ENCODE results near the gene DRGX.

Gene DRGX

GRCh38 chr10:49381111-49381900, 14.6 kb downstream of the DRGX start:
- DNase-seq = no peak

GRCh38 chr10:49379596-49380410, 16.1 kb downstream of the DRGX start:
- DNase-seq = no peak

GRCh38 chr10:49377256-49377655, 18.6 kb downstream of the DRGX start:
- DNase-seq = no peak

DNA sequence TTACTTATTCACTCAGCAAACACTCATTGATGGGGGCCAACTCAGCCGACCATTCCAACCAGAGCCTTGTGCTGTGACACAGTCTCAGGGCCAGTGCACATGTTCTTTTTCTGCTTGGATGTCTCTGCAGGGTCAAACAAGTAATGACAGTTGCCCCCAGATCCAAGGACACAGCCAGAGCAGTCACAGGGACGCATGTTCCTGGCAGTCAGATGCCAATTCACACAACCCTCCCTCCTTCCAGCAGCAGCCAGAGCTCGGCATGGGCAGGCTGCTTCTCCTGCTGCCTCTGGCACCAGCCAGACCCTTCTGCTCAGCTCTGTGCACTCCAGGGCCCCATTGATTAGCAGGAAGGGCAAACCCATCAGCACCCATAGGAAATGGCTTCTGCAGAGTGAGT, 20.3 kb downstream of the DRGX start:
- no peak for DNase-seq

DNA sequence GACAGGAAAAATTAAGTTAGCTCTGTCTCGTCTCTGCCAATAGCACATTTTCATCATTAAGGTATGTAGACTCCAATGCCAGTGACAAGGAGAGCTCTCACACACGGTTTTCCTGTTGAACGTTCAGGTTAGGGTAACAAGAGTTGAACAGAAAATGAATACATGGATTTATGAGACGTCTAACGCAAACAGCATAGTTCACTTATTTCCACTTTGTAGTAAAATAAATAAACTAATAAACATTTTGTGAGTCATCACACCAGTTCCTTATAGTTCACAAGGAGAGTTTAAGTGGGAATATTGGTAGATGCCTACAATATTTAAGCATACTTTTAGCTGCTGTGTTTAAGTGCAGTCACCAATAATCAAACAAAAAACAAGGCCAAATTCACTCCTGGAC, 21.1 kb downstream of the DRGX start:
- no peak for DNase-seq

GRCh38 chr10:49373361-49373760, 22.5 kb downstream of the DRGX start:
- no peak for DNase-seq

DNA sequence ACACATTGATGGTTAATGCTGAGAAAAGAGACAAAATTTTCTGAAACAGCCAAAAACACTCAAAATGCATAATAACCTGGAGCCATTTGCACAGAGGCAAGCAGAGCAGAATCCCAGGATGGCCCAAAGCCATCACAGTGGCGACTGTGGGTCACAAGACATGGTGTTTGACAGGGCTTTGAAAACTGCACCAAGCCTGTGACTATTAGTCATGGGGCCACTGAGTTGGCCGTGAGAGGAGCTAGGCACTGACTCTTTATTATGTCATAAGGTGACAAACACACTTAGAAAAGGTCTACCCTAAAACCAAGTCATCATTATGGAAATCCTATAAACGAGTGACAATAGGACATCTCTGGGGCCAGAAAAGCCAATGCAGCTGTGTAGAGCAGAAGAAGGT, 23.9 kb downstream of the DRGX start:
- DNase-seq = no peak

DNA sequence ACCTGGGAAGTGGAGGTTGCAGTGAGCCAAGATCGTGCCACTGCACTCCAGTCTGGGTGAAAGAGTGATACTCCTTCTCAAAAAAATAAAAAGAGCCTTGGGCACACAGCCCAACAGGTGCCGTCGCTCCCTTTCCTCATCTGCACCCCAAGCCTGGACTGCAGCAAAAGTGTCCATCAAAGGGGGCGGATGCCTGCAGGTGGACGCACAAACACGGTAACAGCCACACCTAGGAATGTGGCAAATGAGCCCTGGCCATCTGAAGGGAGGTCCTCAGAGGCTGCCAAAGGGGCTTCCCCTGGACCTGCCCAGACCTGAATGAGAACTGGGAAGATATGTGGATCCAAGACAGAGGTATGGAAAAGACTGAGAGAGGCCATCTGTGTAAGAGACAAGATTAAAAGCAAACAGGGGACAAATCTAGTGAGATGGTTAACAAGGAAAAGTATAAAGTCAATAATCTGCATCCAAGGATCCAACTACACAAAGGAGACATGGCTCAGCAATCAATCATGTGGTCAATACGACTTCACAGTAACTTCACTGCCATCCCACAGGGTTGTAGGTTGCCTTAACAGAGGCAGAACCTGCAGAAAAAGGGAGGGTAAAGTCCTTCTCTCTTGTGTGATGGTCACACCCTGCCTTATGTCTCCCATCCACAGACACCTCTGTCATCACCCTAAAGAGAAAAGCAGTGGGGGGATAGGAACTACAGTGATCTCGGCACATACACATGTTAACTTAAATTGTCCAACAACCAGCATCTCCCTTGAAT, 25.4 kb downstream of the DRGX start:
- DNase-seq = no peak

DNA sequence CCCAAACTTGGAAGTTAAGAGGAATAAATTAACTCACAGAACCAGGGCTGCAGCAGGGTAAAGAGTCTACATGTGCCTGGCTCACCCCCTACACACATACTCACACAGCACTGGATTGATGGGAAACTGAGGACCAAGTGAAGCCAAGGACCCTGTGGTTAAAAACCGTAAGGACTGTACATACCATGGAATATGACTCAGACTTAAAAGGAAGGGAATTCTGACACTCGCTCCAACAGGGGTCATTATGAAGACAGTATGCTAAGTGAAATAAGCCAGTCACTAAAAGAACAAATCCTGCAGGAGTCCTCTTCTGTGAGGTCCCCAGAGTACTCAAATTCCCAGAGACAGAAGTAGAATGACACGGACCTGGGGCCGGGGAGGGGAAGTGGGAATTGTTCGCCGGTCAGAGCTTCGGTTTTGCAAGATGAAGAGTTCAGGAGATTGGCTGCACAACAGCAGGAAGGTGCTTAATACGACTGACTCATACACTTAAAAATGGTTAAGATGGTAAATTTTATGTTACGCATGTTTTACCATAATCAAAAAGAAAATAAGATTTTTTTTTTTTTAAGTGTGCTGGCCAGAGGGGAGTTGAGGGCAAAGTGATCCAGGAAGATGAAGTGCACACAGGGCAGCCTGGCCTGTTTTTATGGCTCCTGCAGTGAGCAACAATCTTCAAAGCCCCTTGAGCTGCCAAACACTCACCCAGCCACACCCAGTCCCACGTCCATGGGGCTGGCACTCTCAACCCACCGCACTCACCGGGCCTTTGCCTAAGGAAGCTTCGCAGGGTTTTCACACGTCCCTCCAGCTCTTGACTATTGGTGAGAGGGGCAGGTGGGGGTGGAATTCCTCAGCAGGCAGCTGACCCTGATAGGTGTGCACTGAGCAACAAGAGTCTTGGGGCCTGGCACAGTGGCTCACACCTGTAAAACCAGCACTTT, 26.4 kb downstream of the DRGX start:
- no peak for DNase-seq

DNA sequence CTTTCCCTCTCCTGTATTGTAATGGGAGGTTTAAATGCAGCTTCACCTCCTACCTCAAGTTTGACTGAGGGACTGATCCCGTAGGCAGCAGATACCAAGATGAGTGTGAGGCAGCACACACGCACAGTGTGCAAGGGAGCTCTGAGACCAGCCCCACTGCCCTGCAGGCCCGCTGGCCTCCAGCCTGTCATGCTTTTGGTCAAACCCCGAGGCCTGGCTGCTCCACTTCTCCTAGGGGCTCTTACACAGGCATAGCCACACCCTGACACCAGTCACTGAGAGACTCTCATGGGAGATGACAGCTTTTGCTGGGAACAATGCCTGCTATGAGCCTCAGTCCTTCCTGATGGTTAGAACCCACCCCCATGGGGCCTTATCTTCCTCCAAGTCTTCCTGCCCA, 27.6 kb downstream of the DRGX start:
- no peak for DNase-seq

- no peak for DNase-seq
Measured at GRCh38 chr10:49367600-49367999, 28.3 kb downstream of the DRGX start.

- no peak for DNase-seq
Measured at GRCh38 chr10:49366460-49366859, 29.4 kb downstream of the DRGX start.

- DNase-seq = no peak
Measured at GRCh38 chr10:49365675-49366415, 30.0 kb downstream of the DRGX start.

GRCh38 chr10:49365275-49365674, 30.6 kb downstream of the DRGX start:
- DNase-seq = no peak

DNA sequence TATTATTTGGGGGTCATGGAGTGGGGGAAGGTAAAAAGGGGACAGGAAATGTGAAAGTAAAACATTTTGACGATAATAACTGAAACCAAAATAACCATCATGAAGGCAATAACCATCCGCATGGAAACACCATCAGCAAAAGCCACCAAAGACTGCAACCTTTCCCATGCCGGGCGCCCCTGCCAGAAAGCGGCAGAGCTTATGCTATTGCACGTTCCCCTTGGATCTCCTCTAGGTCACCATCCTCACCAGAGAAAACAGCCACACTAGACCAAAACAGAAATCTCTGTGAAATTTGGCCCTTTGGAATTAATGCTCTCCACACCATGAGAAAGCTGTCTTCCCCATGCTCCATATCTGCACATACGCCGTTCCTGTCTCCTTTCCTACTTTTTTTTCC, 31.1 kb downstream of the DRGX start:
- no peak for DNase-seq

- no peak for DNase-seq
Measured at GRCh38 chr10:49364051-49364450, 31.8 kb downstream of the DRGX start.

DNA sequence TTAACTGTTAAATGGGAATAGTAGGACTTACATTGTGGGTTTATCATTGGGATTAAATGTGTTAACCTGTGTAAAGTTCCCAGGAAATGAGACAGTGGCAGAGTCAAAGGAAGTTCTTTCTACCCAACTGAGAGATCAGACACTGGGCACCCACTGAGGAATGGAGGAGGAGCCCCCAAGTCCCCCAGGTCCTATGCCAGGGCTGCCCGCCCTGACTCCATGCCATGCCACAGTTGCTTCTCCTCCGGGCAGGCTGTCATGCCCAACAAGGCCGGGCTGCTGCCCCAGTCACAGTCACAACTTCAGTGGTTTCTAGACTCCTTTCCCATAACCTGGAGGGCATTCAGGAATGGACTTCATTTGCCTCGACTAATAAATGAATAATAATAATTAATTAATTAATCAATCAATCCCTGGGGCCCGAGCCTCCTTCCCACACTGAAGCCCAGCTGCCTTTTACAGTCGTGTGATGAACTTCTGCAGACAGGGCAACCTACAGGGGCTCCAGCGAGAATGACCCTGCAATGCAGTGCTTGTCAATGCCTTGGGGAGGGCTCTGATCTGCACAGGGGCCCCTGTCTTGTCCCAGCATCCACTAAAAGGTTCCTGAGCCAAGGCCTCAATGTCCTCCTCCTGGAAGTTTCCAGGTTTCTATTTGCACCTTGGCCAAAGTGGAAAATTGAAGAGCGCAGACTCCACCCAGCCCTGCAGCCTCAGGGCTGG, 32.4 kb downstream of the DRGX start:
- DNase-seq = no peak

DNA sequence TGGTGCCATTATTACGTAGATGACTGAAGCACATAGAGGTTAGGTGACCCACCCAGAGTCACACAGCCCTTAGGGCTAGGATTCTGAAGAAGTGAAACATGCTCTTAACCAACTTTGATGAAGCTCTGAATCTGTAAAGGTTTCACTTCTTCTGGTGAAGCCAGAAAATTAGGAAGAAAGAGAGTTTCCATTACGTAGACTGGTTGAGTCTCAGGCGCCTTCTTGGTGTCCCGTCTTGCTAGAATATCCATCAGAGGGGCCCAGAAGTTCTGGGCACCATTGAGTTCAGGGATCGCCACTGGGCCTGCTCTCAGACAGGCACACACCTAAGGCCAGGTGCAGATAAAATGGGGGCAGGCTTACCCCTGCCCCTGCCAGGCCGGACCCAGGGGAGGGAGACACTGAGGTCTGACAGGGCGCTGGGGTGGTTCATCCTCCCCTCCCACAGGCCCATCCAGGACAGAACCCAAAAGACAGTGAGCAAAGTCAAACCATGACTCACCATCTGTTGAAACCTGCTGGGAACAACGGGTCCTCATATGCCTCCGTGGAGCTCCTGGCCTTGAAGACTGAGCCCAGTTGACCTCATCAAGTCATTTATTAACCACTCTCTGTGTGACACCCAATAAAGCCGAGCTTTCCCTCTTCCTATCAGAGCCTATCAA, 33.2 kb downstream of the DRGX start:
- DNase-seq = no peak

- no peak for DNase-seq
Measured at GRCh38 chr10:49361735-49362568, 33.9 kb downstream of the DRGX start.

Data from activated CD8-positive, alpha-beta memory T cell treated with anti-CD3 and anti-CD28 coated beads, Interleukin-2, amount 50 U/mL, for 4 hours (primary cell).